HK-2 (cell line): Measurements from ENCODE around the gene TCP11L2.
"Not testable (repeated sequence)": the region's sequence is repeated elsewhere in the genome, so short reads cannot be mapped to it uniquely, and the experiment has no call there.

Experiments used
- DNase-seq: peaks from one replicate; pipeline ENCODE4 v3.0.0-alpha.2; 2018; ENCODE audit not compliant: unreplicated experiment

TCP11L2 gene

GRCh38 chr12:106307181-106307580 is 4.6 kb downstream of the TCP11L2 start:
- DNase-seq, result no peak

GRCh38 chr12:106308121-106308520 is 5.6 kb downstream of the TCP11L2 start:
- DNase-seq, result no peak

- no peak for DNase-seq
Observed at GRCh38 chr12:106308611-106309010, 6.1 kb downstream of the TCP11L2 start.

GRCh38 chr12:106309671-106310505 is 7.4 kb downstream of the TCP11L2 start:
- peak; percentile 58 for DNase-seq

DNA sequence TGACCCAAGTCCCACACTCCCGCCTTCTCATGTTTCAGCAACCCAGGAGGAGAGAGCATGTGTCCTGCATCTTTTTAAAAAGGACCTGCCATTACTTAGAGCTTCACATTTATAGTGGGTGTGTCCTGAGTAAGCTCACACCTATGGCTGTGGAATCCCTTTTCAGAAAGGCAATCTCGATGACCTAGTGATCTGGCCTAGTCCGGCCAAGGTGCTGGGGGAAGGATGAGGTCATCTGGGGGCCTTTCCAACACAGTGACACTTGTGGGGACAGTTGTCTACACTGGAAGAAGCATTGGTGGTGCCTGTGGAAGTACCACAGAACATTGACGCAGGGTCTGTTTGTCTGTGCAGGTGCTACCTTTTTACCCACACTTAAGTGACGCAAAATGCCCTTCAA is 8.2 kb downstream of the TCP11L2 start:
- no peak for DNase-seq

GRCh38 chr12:106311139-106311538 is 8.6 kb downstream of the TCP11L2 start:
- DNase-seq, result no peak

DNA sequence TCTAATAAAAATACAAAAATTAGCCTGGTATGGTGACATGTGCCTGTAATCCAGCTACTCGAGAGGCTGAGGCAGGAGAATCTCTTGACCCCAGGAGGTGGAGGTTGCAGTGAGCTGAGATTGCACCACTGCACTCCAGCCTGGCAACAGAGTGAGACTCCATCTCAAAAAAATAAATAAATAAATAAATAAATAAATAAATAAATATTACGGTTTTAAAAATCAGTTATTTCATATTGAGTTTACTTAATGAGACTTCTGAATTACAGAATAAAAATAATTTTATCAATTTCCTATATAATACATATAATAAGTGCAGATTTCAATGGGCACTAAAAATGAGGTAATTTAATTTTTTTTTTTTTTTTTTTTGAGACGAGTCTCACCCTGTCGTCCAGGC is 10.9 kb downstream of the TCP11L2 start:
- not testable (repeated sequence) for DNase-seq

- DNase-seq, result no peak
Observed at GRCh38 chr12:106315523-106315922, 13.0 kb downstream of the TCP11L2 start.

GRCh38 chr12:106317406-106318082 is 15.0 kb downstream of the TCP11L2 start:
- DNase-seq, result no peak

GRCh38 chr12:106321139-106321850 is 18.8 kb downstream of the TCP11L2 start:
- no peak for DNase-seq

DNA sequence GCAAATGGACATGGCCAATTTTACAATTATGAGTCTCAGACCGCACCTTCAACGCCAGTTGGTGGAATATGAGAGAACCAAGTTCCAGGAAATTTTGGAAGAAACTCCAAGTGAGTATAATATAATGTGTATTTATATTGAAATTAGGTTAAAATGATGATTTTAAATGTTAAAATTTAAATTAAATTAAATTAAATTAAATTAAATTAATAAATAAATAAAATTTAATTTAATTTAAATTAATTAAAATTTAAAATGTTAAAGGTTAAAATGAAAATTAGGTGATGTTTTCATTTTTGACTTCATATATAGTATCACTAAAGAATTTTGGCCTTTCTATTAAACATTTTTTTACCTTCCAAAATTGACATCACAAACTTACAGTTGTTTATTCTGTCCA is 21.0 kb downstream of the TCP11L2 start:
- no peak for DNase-seq

DNA sequence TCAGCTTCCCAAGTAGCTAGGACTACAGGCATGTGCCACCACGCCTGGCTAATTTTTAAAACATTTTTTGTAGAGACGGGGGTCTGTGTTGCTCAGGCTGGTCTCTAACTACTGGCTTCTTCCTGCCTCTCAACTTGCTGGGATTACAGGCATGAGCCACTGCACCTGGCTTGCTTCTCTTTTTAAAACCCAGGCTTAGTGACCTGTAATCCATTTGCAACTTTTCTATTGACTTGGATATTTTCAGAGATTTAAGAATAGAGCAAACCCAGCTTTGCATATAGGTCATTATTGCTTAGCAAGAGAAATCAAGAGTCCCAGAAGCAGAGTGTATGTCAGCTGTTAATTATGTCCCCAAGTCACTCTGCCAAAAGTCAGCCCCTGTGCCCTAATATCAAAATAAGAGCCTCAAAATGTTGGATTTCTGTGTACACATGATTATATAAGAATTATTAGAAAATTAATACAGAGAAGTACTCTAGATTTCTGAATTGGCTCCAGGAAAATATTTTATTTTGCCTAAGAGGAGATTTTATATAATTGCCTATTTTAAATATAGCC is 24.9 kb downstream of the TCP11L2 start:
- DNase-seq, result no peak

DNA sequence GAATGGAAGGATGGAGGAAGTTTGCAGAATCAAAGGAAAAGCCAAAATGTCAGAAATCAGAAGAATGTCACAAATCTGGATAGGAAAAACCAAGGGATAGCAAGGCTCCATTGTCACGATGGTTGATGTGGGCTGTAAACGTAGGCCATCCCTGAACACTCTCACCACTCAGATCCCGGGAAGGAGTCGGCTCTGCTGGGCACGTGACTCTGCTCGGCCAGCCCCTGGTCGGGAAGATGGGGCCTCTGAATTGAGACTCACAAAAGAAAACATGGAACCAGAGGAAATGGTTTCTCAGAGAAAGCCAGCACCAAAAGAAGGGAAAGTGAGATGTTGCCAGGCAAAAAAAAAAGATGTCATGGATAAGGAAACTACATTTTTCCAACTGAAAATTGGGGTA is 26.2 kb downstream of the TCP11L2 start:
- DNase-seq, result no peak

DNA sequence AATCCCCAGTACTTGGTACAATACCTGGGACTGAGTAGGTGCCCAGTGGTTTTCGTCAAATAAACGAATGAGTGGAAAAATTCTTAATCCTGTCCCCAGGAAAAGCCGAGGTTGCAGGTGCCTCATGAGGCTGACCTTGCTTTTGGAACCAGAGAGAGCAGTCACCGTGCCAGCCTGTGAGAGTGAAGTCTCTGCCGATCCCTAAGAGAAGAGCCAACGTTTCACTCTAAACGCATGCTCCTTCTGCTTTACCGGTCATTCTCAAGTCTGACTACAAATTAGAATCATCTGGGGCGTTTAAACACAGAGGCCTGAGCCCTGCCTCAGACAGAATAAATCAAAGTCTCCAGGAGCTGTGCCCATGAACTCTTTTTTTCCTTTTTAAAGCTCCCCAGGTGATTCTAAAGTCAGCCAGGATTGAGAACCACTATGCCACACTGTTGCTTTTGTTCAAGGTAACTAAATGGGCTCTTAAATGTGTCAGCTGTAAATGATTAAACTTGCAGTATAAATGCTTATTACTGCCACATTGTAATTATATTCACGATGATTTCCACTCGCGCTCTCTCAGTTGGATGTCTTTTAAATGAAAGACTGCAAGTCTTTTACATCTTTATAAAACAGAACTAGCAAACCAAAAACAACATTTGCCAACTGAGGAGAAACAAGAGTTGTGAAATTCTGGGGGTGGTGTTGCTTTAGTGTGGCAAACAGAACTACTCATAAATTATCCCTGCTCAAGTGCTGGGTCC is 26.9 kb downstream of the TCP11L2 start:
- no peak for DNase-seq

DNA sequence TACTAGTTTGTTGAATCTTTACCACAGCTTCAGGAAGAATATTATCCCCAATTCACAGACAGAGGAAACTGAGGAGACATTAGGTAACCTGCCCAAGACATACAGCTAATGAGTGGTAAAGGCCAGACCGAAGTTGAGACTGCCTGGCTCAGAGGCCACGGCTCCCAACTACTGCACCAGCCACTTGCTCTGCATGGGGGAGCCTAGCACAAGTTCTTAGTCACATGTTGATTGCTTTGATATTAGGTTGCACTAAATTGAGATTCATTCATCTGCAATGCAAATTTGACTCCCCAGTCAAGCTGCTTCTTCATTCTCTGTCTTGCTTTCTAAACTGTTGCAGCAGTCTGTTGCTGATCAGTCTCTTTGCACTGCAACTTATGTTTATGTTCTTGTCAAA is 29.1 kb downstream of the TCP11L2 start:
- DNase-seq, result no peak

DNA sequence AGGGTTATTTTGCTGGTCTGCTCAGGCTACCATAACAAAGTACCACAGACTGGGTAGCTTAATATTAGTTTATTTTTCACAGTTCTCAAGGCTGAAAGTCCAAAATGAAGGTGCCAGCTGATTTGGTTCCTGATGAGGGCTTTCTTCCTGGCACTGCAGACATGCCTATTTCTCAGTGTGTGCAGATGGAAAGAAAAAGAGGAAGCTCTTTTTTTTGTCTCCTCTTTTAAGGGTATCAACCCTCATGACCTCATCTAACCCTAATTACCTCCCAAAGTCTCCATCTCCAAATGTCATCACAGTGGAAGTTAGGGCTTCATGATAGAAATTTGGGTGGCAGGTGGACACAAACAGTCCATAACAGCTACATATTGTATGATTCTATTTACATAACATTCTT is 30.0 kb downstream of the TCP11L2 start:
- DNase-seq, result no peak

- no peak for DNase-seq
Observed at GRCh38 chr12:106333010-106333409, 30.5 kb downstream of the TCP11L2 start.

GRCh38 chr12:106333756-106334155 is 31.2 kb downstream of the TCP11L2 start:
- no peak for DNase-seq

DNA sequence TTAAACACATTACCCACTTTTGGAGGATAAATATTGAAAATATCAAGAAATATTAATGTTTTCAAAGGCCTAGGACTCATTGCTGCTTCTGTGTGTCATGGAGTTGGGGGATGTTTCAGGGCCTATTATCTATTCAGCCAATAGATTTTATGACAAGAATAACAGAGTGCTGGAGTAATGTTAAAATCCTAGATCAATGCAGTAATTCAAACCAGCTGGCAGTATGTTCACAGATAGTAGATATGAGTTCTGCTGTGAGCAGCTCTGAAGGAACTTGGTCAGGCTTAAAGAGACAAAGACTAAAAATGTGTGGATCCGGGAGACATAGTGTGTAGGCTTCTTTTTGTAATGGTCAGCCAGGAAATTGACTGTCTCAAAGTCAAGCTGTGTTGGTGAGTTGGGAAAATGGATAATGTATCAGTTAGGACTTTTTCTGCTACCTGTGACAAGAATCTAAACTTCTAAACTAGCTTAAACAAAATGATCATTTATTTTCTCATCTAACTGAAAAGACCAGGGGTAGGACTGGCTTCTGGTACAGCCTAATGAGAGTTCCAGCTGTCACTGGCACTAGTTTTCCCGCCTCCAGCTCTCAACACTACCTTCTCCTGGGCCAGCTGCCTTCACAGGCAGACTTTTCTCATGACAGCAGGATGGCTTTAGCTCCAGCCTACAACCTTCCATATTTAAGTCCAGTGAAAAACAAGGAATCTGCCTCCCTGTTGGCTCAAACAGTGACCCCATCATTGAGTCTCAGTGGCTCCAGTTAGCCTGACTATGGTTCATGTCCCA is 38.7 kb downstream of the TCP11L2 start:
- DNase-seq, result no peak

- DNase-seq, result no peak
Observed at GRCh38 chr12:106342397-106343213, 40.1 kb downstream of the TCP11L2 start.
